Measurements from ENCODE around the gene NUDT3. TPM values are rescaled to one million over a fixed set of nuclear protein-coding genes. Genes with fewer than 3 reads are reported as not detected.

Gene NUDT3
- total RNA-seq, 1 experiment from 2014 or later = 23.6 TPM

GRCh38 chr6:34437644-34437970 lies 45.1 kb upstream of the NUDT3 start:
- intact Hi-C loops (cut with micrococcal nuclease) = no loop called here
- TF ChIP-seq, protein P1, sequence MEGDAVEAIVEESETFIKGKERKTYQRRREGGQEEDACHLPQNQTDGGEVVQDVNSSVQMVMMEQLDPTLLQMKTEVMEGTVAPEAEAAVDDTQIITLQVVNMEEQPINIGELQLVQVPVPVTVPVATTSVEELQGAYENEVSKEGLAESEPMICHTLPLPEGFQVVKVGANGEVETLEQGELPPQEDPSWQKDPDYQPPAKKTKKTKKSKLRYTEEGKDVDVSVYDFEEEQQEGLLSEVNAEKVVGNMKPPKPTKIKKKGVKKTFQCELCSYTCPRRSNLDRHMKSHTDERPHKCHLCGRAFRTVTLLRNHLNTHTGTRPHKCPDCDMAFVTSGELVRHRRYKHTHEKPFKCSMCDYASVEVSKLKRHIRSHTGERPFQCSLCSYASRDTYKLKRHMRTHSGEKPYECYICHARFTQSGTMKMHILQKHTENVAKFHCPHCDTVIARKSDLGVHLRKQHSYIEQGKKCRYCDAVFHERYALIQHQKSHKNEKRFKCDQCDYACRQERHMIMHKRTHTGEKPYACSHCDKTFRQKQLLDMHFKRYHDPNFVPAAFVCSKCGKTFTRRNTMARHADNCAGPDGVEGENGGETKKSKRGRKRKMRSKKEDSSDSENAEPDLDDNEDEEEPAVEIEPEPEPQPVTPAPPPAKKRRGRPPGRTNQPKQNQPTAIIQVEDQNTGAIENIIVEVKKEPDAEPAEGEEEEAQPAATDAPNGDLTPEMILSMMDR (IDR thresholded peaks at IDR 0.05; ENCODE audit: unreplicated experiment) = no peak
- Mint-ChIP-seq H3K4me3 (ENCODE audit: unreplicated experiment) (no peak overlapping the region), H3K36me3 (ENCODE audit: insufficient read depth, unreplicated experiment) (no peaks in the 10 kb centered on the region), H3K27me3 (ENCODE audit: insufficient read depth, unreplicated experiment) (no peaks in the 10 kb centered on the region), H3K4me1 (ENCODE audit: insufficient read depth, unreplicated experiment) (no peaks in the 10 kb centered on the region), H3K27ac (ENCODE audit: low read depth, unreplicated experiment) (no peak overlapping the region), H3K9me3 (ENCODE audit: unreplicated experiment) (peaks cover 9% of the 10 kb centered on the region)
- DNase-seq (ENCODE audit: unreplicated experiment) = no peak
- ChIA-PET POLR2A (no interaction called here), CTCF (no interaction called here)
- no TSS peak for BruUV-seq (replicated peaks)

DNA sequence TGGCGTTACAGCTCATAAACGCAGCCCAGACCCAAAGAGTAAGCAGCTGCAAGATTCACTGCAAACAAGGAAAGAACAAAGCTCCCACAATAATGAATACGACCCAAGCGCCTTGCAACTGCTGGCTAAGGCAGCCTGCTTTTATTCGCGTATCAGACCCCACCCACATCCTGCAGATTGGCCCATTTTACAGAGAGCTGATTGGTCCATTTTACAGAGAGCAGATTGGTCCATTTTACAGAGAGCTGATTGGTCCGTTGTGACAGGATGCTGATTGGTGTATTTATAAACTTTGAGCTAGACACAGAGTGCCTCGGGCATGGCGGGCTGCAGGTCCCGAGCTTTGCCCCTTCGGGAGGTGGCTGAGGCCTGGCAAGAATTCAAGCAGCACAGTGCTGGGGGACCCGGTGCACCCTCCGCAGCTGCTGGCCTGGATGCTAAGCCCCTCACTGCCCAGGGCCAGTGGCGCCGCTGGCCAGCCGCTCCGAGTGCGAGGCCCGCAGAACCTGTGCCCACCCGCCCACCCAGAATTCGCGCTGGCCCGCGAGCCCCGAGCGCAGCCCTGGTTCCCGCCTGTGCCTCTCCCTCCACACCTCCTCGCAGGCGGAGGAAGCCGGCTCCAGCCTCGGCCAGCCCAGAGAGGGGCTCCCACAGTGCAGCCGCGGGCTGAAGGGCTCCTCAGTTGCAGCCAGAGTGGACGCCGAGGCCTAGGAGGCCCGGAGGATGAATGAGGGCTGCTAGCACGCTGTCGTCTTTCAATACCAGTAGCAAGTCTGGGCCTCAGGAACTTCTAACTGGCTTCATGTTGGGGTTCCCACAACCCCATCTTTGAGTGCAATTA lies 44.6 kb upstream of the NUDT3 start:
- DNase-seq (ENCODE audit: unreplicated experiment) = no peak
- Mint-ChIP-seq H3K36me3 (ENCODE audit: insufficient read depth, unreplicated experiment) (no peaks in the 10 kb centered on the region), H3K27me3 (ENCODE audit: insufficient read depth, unreplicated experiment) (no peaks in the 10 kb centered on the region), H3K4me1 (ENCODE audit: insufficient read depth, unreplicated experiment) (no peaks in the 10 kb centered on the region), H3K27ac (ENCODE audit: low read depth, unreplicated experiment) (no peak overlapping the region), H3K4me3 (ENCODE audit: unreplicated experiment) (no peak overlapping the region), H3K9me3 (ENCODE audit: unreplicated experiment) (peaks cover 9% of the 10 kb centered on the region)
- intact Hi-C loops (cut with micrococcal nuclease) = no loop called here
- TF ChIP-seq, protein P1 (IDR thresholded peaks at IDR 0.05; ENCODE audit: unreplicated experiment) = no peak
- BruUV-seq (replicated peaks) = no TSS peak
- CTCF ChIA-PET = interaction anchor here (1.3 kb wide), 1 partner anchor 804 kb away, joined by 6 read pairs; no protein-coding TSS in a partner anchor
- POLR2A ChIA-PET = interaction anchor here (0.7 kb wide), 2 partner anchors 11 to 695 kb away, joined by 3 read pairs; partner anchors contain the start of gene RPS10

DNA sequence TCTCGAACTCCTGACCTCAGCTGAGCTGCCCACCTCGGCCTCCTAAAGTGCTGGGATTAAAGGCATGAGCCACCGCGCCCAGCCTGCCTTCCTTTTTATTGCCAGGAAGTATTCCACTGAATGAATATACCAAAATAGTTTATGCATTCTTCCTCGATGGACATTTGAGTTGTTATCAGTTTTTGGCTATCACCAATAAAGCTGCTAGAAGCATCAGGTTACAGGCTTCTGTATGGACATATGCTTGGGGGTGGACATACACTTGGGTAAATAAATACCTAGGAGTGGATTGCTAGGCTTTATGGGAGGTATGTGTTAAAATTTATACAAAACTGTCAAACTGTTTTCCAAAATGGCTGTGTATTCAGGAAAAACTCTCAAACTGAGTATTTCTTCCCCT lies 43.4 kb upstream of the NUDT3 start:
- TF ChIP-seq, protein P1 (IDR thresholded peaks at IDR 0.05; ENCODE audit: unreplicated experiment) = no peak
- BruUV-seq (replicated peaks) = no TSS peak
- intact Hi-C loops (cut with micrococcal nuclease) = no loop called here
- H3K27ac Mint-ChIP-seq (ENCODE audit: low read depth, unreplicated experiment) = no peak overlapping the region
- no peaks in the 10 kb centered on the region for H3K4me1 Mint-ChIP-seq (ENCODE audit: insufficient read depth, unreplicated experiment)
- H3K27me3 Mint-ChIP-seq (ENCODE audit: insufficient read depth, unreplicated experiment) = no peaks in the 10 kb centered on the region
- H3K9me3 Mint-ChIP-seq (ENCODE audit: unreplicated experiment) = peaks cover 9% of the 10 kb centered on the region
- ChIA-PET POLR2A (interaction anchor here (0.9 kb wide), 1 partner anchor 174 kb away, joined by 4 read pairs; no protein-coding TSS in a partner anchor), CTCF (interaction anchor here (1.3 kb wide), 1 partner anchor 805 kb away, joined by 6 read pairs; no protein-coding TSS in a partner anchor)
- no peak for DNase-seq (ENCODE audit: unreplicated experiment)
- no peak overlapping the region for H3K4me3 Mint-ChIP-seq (ENCODE audit: unreplicated experiment)
- H3K36me3 Mint-ChIP-seq (ENCODE audit: insufficient read depth, unreplicated experiment) = no peaks in the 10 kb centered on the region

- Mint-ChIP-seq H3K27me3 (ENCODE audit: insufficient read depth, unreplicated experiment) (no peaks in the 10 kb centered on the region), H3K27ac (ENCODE audit: low read depth, unreplicated experiment) (peak within 1 kb of the TSS; percentile 100), H3K36me3 (ENCODE audit: insufficient read depth, unreplicated experiment) (peaks cover 51% of the 10 kb centered on the region), H3K9me3 (ENCODE audit: unreplicated experiment) (no peaks in the 10 kb centered on the region), H3K4me3 (ENCODE audit: unreplicated experiment) (peak within 1 kb of the TSS; percentile 96), H3K4me1 (ENCODE audit: insufficient read depth, unreplicated experiment) (peaks cover 16% of the 10 kb centered on the region)
- TF ChIP-seq, protein P1 (IDR thresholded peaks at IDR 0.05; ENCODE audit: unreplicated experiment) = no peak
- CTCF ChIA-PET = interaction anchor here (0.6 to 3.5 kb wide), 7 partner anchors 10 to 1945 kb away, joined by 3 to 35 read pairs (median 3); no protein-coding TSS in a partner anchor
- TSS peak; percentile 65 for BruUV-seq (replicated peaks)
- DNase-seq (ENCODE audit: unreplicated experiment) = peak; percentile 89
- POLR2A ChIA-PET = interaction anchor here (0.5 to 4.5 kb wide), 29 partner anchors 10 to 1079 kb away, joined by 3 to 55 read pairs (median 3); partner anchors contain the start of genes ANKS1A, HMGA1, NUDT3 and SMIM29
- intact Hi-C loops (cut with micrococcal nuclease) = no loop called here
These were observed 33.3 kb upstream of the NUDT3 start, which contains the start of gene RPS10 for GRCh38 chr6:34425498-34426410. RPS10 (minus strand) TSS chr6:34426069; CDS start chr6:34425221, 848 bp downstream.
